Measurements from ENCODE around the gene TAF7. TPM values are rescaled to one million over a fixed set of nuclear protein-coding genes. Genes with fewer than 3 reads are reported as not detected.
"Not testable (repeated sequence)": the region's sequence is repeated elsewhere in the genome, so short reads cannot be mapped to it uniquely, and the experiment has no call there.

The TAF7 gene
- total and polyA plus RNA-seq, 2 experiments from 2014 or later: 65.9 to 104 TPM

- peaks cover 8% of the 10 kb centered on the region; the same call in 1 of the 2 replicates for H4K20me1 ChIP-seq (ENCODE audit: insufficient read depth)
- peak overlapping the region; percentile 95 for H3K4me2 ChIP-seq (ENCODE audit: unreplicated experiment)
- no peak for DNase-seq
- peaks cover 50% of the 10 kb centered on the region for H3K36me3 ChIP-seq (ENCODE audit: low read depth)
- H2AFZ ChIP-seq: no peak overlapping the region
- no peaks in the 10 kb centered on the region for H3K9me2 ChIP-seq (ENCODE audit: insufficient read depth)
- H3K9ac ChIP-seq: peak overlapping the region; percentile 91
- peaks cover 29% of the 10 kb centered on the region for H3F3A ChIP-seq (ENCODE audit: insufficient read depth)
- peak overlapping the region; percentile 78 for H3K4me3 ChIP-seq
- 66% methylated on average over 5 of the region's 5 CpGs for WGBS, 2 experiments (ENCODE audit: low coverage in 1 of 2, low lambda C conversion rate in 2 of 2, missing lambda C conversion rate in 2 of 2)
- H3K9me3 ChIP-seq (ENCODE audit: low read depth): peaks cover 7% of the 10 kb centered on the region
- peak overlapping the region; percentile 92; the same call in 1 of the 2 replicates for H3K27ac ChIP-seq
- TF ChIP-seq EZH2 (IDR thresholded peaks at IDR 0.05; ENCODE audit: insufficient read depth, poor library complexity, severe bottlenecking): no peak
- TF ChIP-seq EZH2phosphoT487 (IDR thresholded peaks at IDR 0.05; ENCODE audit: insufficient read depth, low read depth): no peak
- H3K79me2 ChIP-seq (ENCODE audit: insufficient read depth): peaks cover 54% of the 10 kb centered on the region
- no peaks in the 10 kb centered on the region for H3K4me1 ChIP-seq (ENCODE audit: insufficient read depth)
- no peaks in the 10 kb centered on the region for H3K27me3 ChIP-seq (replicated peaks; ENCODE audit: insufficient read depth)
- in situ Hi-C loops (cut with MboI): no loop called here
These were observed 885 bp downstream of the TAF7 start for GRCh38 chr5:141319699-141320098.

GRCh38 chr5:141319202-141319601, 1.4 kb downstream of the TAF7 start:
- H3K9ac ChIP-seq: no peak overlapping the region
- H3K27me3 ChIP-seq (replicated peaks; ENCODE audit: insufficient read depth): no peaks in the 10 kb centered on the region
- no peaks in the 10 kb centered on the region for H3K9me2 ChIP-seq (ENCODE audit: insufficient read depth)
- TF ChIP-seq EZH2phosphoT487 (IDR thresholded peaks at IDR 0.05; ENCODE audit: insufficient read depth, low read depth): no peak
- TF ChIP-seq EZH2 (IDR thresholded peaks at IDR 0.05; ENCODE audit: insufficient read depth, poor library complexity, severe bottlenecking): no peak
- no peaks in the 10 kb centered on the region for H3K4me1 ChIP-seq (ENCODE audit: insufficient read depth)
- H3K9me3 ChIP-seq (ENCODE audit: low read depth): peaks cover 7% of the 10 kb centered on the region
- H3F3A ChIP-seq (ENCODE audit: insufficient read depth): peaks cover 31% of the 10 kb centered on the region
- H2AFZ ChIP-seq: no peak overlapping the region
- 94 to 97% methylated on average over 6 of the region's 6 CpGs for WGBS, 2 experiments (ENCODE audit: low coverage in 1 of 2, low lambda C conversion rate in 2 of 2, missing lambda C conversion rate in 2 of 2)
- peaks cover 54% of the 10 kb centered on the region for H3K36me3 ChIP-seq (ENCODE audit: low read depth)
- H3K4me2 ChIP-seq (ENCODE audit: unreplicated experiment): peak overlapping the region; percentile 95
- H3K27ac ChIP-seq: no peak overlapping the region
- peak; percentile 18 for DNase-seq
- peaks cover 59% of the 10 kb centered on the region for H3K79me2 ChIP-seq (ENCODE audit: insufficient read depth)
- in situ Hi-C loops (cut with MboI): no loop called here
- peak overlapping the region; percentile 78 for H3K4me3 ChIP-seq
- peaks cover 8% of the 10 kb centered on the region; the same call in 1 of the 2 replicates for H4K20me1 ChIP-seq (ENCODE audit: insufficient read depth)

- H3K4me2 ChIP-seq (ENCODE audit: unreplicated experiment); H3K9ac ChIP-seq; H3K9me3 ChIP-seq (ENCODE audit: low read depth); H3K4me3 ChIP-seq; H3K27ac ChIP-seq; H2AFZ ChIP-seq; H4K20me1 ChIP-seq (ENCODE audit: insufficient read depth); H3K27me3 ChIP-seq (replicated peaks; ENCODE audit: insufficient read depth); DNase-seq; H3K9me2 ChIP-seq (ENCODE audit: insufficient read depth); in situ Hi-C loops (cut with MboI); H3K4me1 ChIP-seq (ENCODE audit: insufficient read depth): not testable (repeated sequence)
- H3F3A ChIP-seq (ENCODE audit: insufficient read depth): peaks cover 31% of the 10 kb centered on the region
- peaks cover 81% of the 10 kb centered on the region for H3K79me2 ChIP-seq (ENCODE audit: insufficient read depth)
- H3K36me3 ChIP-seq (ENCODE audit: low read depth): peaks cover 61% of the 10 kb centered on the region
- 86 to 91% methylated on average over 4 of the region's 4 CpGs for WGBS, 2 experiments (ENCODE audit: low coverage in 1 of 2, low lambda C conversion rate in 2 of 2, missing lambda C conversion rate in 2 of 2)
These were observed 3.6 kb downstream of the TAF7 start for GRCh38 chr5:141316963-141317362.

- Histone ChIP-seq H2AFZ (no peak overlapping the region), H3K9me2 (ENCODE audit: insufficient read depth) (no peaks in the 10 kb centered on the region), H3F3A (ENCODE audit: insufficient read depth) (peaks cover 12% of the 10 kb centered on the region; the same call in 1 of the 2 replicates), H3K4me2 (ENCODE audit: unreplicated experiment) (no peak overlapping the region), H3K4me3 (no peak overlapping the region), H3K27ac (no peak overlapping the region), H3K36me3 (ENCODE audit: low read depth) (peaks cover 51% of the 10 kb centered on the region), H3K79me2 (ENCODE audit: insufficient read depth) (peaks cover 96% of the 10 kb centered on the region), H4K20me1 (ENCODE audit: insufficient read depth) (no peaks in the 10 kb centered on the region), H3K9me3 (ENCODE audit: low read depth) (peaks cover 6% of the 10 kb centered on the region), H3K27me3 (replicated peaks; ENCODE audit: insufficient read depth) (no peaks in the 10 kb centered on the region), H3K4me1 (ENCODE audit: insufficient read depth) (no peaks in the 10 kb centered on the region), H3K9ac (no peak overlapping the region)
- no peak for DNase-seq
- TF ChIP-seq EZH2 (IDR thresholded peaks at IDR 0.05; ENCODE audit: insufficient read depth, poor library complexity, severe bottlenecking) (no peak), EZH2phosphoT487 (IDR thresholded peaks at IDR 0.05; ENCODE audit: insufficient read depth, low read depth) (no peak)
- in situ Hi-C loops (cut with MboI): no loop called here
These were observed 6.9 kb downstream of the TAF7 start for GRCh38 chr5:141313711-141314110.

GRCh38 chr5:141306630-141307029, 14.0 kb downstream of the TAF7 start:
- Histone ChIP-seq H3K4me3 (no peak overlapping the region), H4K20me1 (ENCODE audit: insufficient read depth) (no peaks in the 10 kb centered on the region), H3K4me1 (ENCODE audit: insufficient read depth) (no peaks in the 10 kb centered on the region), H3K79me2 (ENCODE audit: insufficient read depth) (peaks cover 43% of the 10 kb centered on the region), H3F3A (ENCODE audit: insufficient read depth) (no peaks in the 10 kb centered on the region), H3K27me3 (replicated peaks; ENCODE audit: insufficient read depth) (no peaks in the 10 kb centered on the region), H3K4me2 (ENCODE audit: unreplicated experiment) (no peak overlapping the region), H3K9ac (no peak overlapping the region), H3K27ac (no peak overlapping the region), H3K9me3 (ENCODE audit: low read depth) (no peaks in the 10 kb centered on the region), H2AFZ (no peak overlapping the region), H3K9me2 (ENCODE audit: insufficient read depth) (no peaks in the 10 kb centered on the region), H3K36me3 (ENCODE audit: low read depth) (no peaks in the 10 kb centered on the region)
- in situ Hi-C loops (cut with MboI): no loop called here
- 97 to 100% methylated on average over 1 of the region's 1 CpG for WGBS, 2 experiments (ENCODE audit: low coverage in 1 of 2, low lambda C conversion rate in 2 of 2, missing lambda C conversion rate in 2 of 2)
- no peak for TF ChIP-seq EZH2phosphoT487 (IDR thresholded peaks at IDR 0.05; ENCODE audit: insufficient read depth, low read depth)
- no peak for DNase-seq
